ENCODE measurements around the gene TRIP12.
"Not testable (repeated sequence)": the region's sequence is repeated elsewhere in the genome, so short reads cannot be mapped to it uniquely, and the experiment has no call there.

The TRIP12 gene

GRCh38 chr2:229870903-229871656 is 50.7 kb downstream of the TRIP12 start:
- no peak for DNase-seq

GRCh38 chr2:229869226-229869625 is 52.6 kb downstream of the TRIP12 start:
- DNase-seq = no peak

- DNase-seq = no peak
Measured at GRCh38 chr2:229868794-229869193, 53.0 kb downstream of the TRIP12 start.

- no peak for DNase-seq
Measured at GRCh38 chr2:229865033-229865432, 56.8 kb downstream of the TRIP12 start.

- no peak for DNase-seq
Measured at GRCh38 chr2:229861431-229861830, 60.4 kb downstream of the TRIP12 start.

GRCh38 chr2:229860334-229860733 is 61.5 kb downstream of the TRIP12 start:
- no peak for DNase-seq

GRCh38 chr2:229858351-229858750 is 63.5 kb downstream of the TRIP12 start:
- no peak for DNase-seq

- no peak for DNase-seq
Measured at GRCh38 chr2:229857634-229858033, 64.2 kb downstream of the TRIP12 start.

- no peak for DNase-seq
Measured at GRCh38 chr2:229856413-229856812, 65.4 kb downstream of the TRIP12 start.

- no peak for DNase-seq
Measured at GRCh38 chr2:229855116-229855515, 66.7 kb downstream of the TRIP12 start.

- DNase-seq = no peak
Measured at GRCh38 chr2:229852565-229852964, 69.2 kb downstream of the TRIP12 start.

GRCh38 chr2:229851870-229852269 is 69.9 kb downstream of the TRIP12 start:
- DNase-seq = no peak

GRCh38 chr2:229850355-229851275 is 71.2 kb downstream of the TRIP12 start:
- not testable (repeated sequence) for DNase-seq

- DNase-seq = no peak
Measured at GRCh38 chr2:229849073-229849472, 72.7 kb downstream of the TRIP12 start.

GRCh38 chr2:229843613-229844012 is 78.2 kb downstream of the TRIP12 start:
- DNase-seq = no peak

GRCh38 chr2:229838729-229839128 is 83.1 kb downstream of the TRIP12 start:
- DNase-seq = no peak

- DNase-seq = no peak
Measured at GRCh38 chr2:229836847-229837246, 85.0 kb downstream of the TRIP12 start.

GRCh38 chr2:229835596-229836283 is 86.1 kb downstream of the TRIP12 start:
- DNase-seq = no peak

GRCh38 chr2:229834368-229834767 is 87.4 kb downstream of the TRIP12 start:
- not testable (repeated sequence) for DNase-seq

GRCh38 chr2:229832510-229832898 is 89.3 kb downstream of the TRIP12 start:
- DNase-seq = no peak

- DNase-seq = no peak
Measured at GRCh38 chr2:229831805-229832509, 89.9 kb downstream of the TRIP12 start.

- no peak for DNase-seq
Measured at GRCh38 chr2:229825476-229825875, 96.3 kb downstream of the TRIP12 start.

GRCh38 chr2:229821316-229821715 is 100.5 kb downstream of the TRIP12 start:
- no peak for DNase-seq

All from cortex of kidney (tissue), 1 donor.